Nephron (organoid): Measurements from ENCODE around the gene BAIAP2.
A peak's percentile ranks its signal among the peaks of the same experiment; 100 is the strongest.

Experiments
- H3K27ac Mint-ChIP-seq, 3 experiments: 2 replicates each; pipeline ENCODE4 v1.8.0; 2020; ENCODE audit warnings: mixed read lengths in 3 of 3, mild to moderate bottlenecking in 2 of 3, moderate library complexity in 1 of 3
- H3K27me3 Mint-ChIP-seq: 2 replicates; pipeline ENCODE4 v1.8.0; 2021; ENCODE audit warnings: low read depth, mild to moderate bottlenecking, moderate library complexity, mixed read lengths
- H3K36me3 Mint-ChIP-seq: 2 replicates; pipeline ENCODE4 v1.8.0; 2020; ENCODE audit warnings: low read depth, mixed read lengths
- H3K4me1 Mint-ChIP-seq: 2 replicates; pipeline ENCODE4 v1.8.0; 2020; ENCODE audit warnings: mixed read lengths
- H3K4me3 Mint-ChIP-seq, 3 experiments: 2 replicates each; pipeline ENCODE4 v1.8.0; 2020; ENCODE audit warnings: mild to moderate bottlenecking in 3 of 3, mixed read lengths in 3 of 3, moderate library complexity in 2 of 3
- H3K9me3 Mint-ChIP-seq: 2 replicates; pipeline ENCODE4 v1.8.0; 2020; ENCODE audit warnings: mixed read lengths
- CTCF ChIP-seq, 3 experiments: fragments of 200-600 bp; sonication (generic); IDR thresholded peaks; one replicate each; pipeline ENCODE4 v1.5.0; 2021; ENCODE audit warnings: antibody characterized with exemption in 3 of 3; ENCODE audit not compliant: unreplicated experiment in 3 of 3

Gene BAIAP2

GRCh38 chr17:81025741-81026129 is 9.2 kb upstream of the BAIAP2 start:
- peaks cover 18% of the 10 kb centered on the region for H3K27me3 Mint-ChIP-seq
- no peaks in the 10 kb centered on the region for H3K9me3 Mint-ChIP-seq
- H3K27ac Mint-ChIP-seq = peak overlapping the region in 2 of 3 experiments; percentile 93 to 96
- no peak for TF ChIP-seq CTCF (IDR thresholded peaks at IDR 0.05; ENCODE audit: unreplicated experiment in 3 of 3)
- H3K4me1 Mint-ChIP-seq = peaks cover 34% of the 10 kb centered on the region
- H3K4me3 Mint-ChIP-seq = no peak overlapping the region
- H3K36me3 Mint-ChIP-seq = peaks cover 4% of the 10 kb centered on the region

GRCh38 chr17:81026266-81027036 is 8.5 kb upstream of the BAIAP2 start:
- peak overlapping the region in 2 of 3 experiments; percentile 73 to 96 for H3K27ac Mint-ChIP-seq
- TF ChIP-seq CTCF (IDR thresholded peaks at IDR 0.05; ENCODE audit: unreplicated experiment in 3 of 3) = no peak
- H3K27me3 Mint-ChIP-seq = peaks cover 18% of the 10 kb centered on the region
- peak overlapping the region; percentile 0 to 40 (median 30) for H3K4me3 Mint-ChIP-seq
- no peaks in the 10 kb centered on the region for H3K9me3 Mint-ChIP-seq
- H3K36me3 Mint-ChIP-seq = peaks cover 10% of the 10 kb centered on the region
- peaks cover 41% of the 10 kb centered on the region for H3K4me1 Mint-ChIP-seq

- Mint-ChIP-seq H3K4me1 (peaks cover 42% of the 10 kb centered on the region), H3K36me3 (peaks cover 13% of the 10 kb centered on the region), H3K27me3 (peaks cover 18% of the 10 kb centered on the region), H3K27ac (peak overlapping the region in 2 of 3 experiments; percentile 5 to 96), H3K4me3 (peak overlapping the region in 2 of 3 experiments; percentile 0 to 30), H3K9me3 (no peaks in the 10 kb centered on the region)
- TF ChIP-seq CTCF (IDR thresholded peaks at IDR 0.05; ENCODE audit: unreplicated experiment in 3 of 3) = no peak
These were observed 7.9 kb upstream of the BAIAP2 start for GRCh38 chr17:81027038-81027437.

- peaks cover 17% of the 10 kb centered on the region for H3K36me3 Mint-ChIP-seq
- no peak overlapping the region for H3K4me3 Mint-ChIP-seq
- no peak for TF ChIP-seq CTCF (IDR thresholded peaks at IDR 0.05; ENCODE audit: unreplicated experiment in 3 of 3)
- H3K9me3 Mint-ChIP-seq = no peaks in the 10 kb centered on the region
- no peak overlapping the region for H3K27ac Mint-ChIP-seq
- peaks cover 21% of the 10 kb centered on the region for H3K27me3 Mint-ChIP-seq
- H3K4me1 Mint-ChIP-seq = peaks cover 40% of the 10 kb centered on the region
These were observed 7.1 kb upstream of the BAIAP2 start for GRCh38 chr17:81027591-81028505.

GRCh38 chr17:81028506-81028858 is 6.5 kb upstream of the BAIAP2 start:
- Mint-ChIP-seq H3K27me3 (peaks cover 18% of the 10 kb centered on the region), H3K27ac (no peak overlapping the region), H3K9me3 (no peaks in the 10 kb centered on the region), H3K4me3 (no peak overlapping the region), H3K36me3 (peaks cover 17% of the 10 kb centered on the region), H3K4me1 (peaks cover 46% of the 10 kb centered on the region)
- TF ChIP-seq CTCF (IDR thresholded peaks at IDR 0.05; ENCODE audit: unreplicated experiment in 3 of 3) = no peak
